Thyroid gland (tissue), 4 donors: Measurements from ENCODE around the gene MEIOB. TPM values are rescaled to one million over a fixed set of nuclear protein-coding genes. Genes with fewer than 3 reads are reported as not detected.

Experiments
- DNase-seq, 2 donors: peaks; one replicate each; pipeline ENCODE4 v3.0.0-alpha.2; 2019
- H3K27ac ChIP-seq, 3 donors: fragments of 200-600 bp; sonication (generic); 1 replicate in 2 of 3; 2 replicates in 1 of 3; pipeline ENCODE4 v1.5.1; 2016 to 2019; ENCODE audit warnings: mild to moderate bottlenecking in 1 of 3, moderate library complexity in 1 of 3
- H3K27me3 ChIP-seq: fragments of 200-600 bp; sonication (generic); one replicate; pipeline ENCODE4 v1.5.1; 2019
- H3K36me3 ChIP-seq, 2 donors: fragments of 200-600 bp; sonication (generic); one replicate each; pipeline ENCODE4 v1.5.1; 2016 to 2019
- H3K4me1 ChIP-seq, 2 donors: fragments of 200-600 bp; sonication (generic); one replicate each; pipeline ENCODE4 v1.5.1; 2017 to 2019
- H3K4me3 ChIP-seq, 3 donors: fragments of 200-600 bp; sonication (generic); replicated peaks in 1 of 3; 1 replicate in 2 of 3; 2 replicates in 1 of 3; pipeline ENCODE4 v1.5.1; 2016; ENCODE audit warnings: mild to moderate bottlenecking in 1 of 3
- H3K9me3 ChIP-seq: fragments of 200-600 bp; sonication (generic); one replicate; pipeline ENCODE4 v1.5.1; 2017
- CTCF ChIP-seq, 6 experiments: fragments of 200-600 bp in 3 of 6; fragments of 450-650 bp in 3 of 6; sonication (generic) in 3 of 6; IDR thresholded peaks; one replicate each; pipeline ENCODE4 v1.5.1; 2016 to 2019; ENCODE audit warnings: antibody characterized with exemption in 6 of 6, mild to moderate bottlenecking in 2 of 6, inconsistent platforms in 1 of 6, moderate library complexity in 1 of 6
- POLR2A ChIP-seq, 2 donors: fragments of 450-650 bp; IDR thresholded peaks; one replicate each; pipeline ENCODE4 v1.6.1; 2017; ENCODE audit warnings: antibody characterized with exemption in 2 of 2, mild to moderate bottlenecking in 2 of 2, moderate library complexity in 1 of 2
- WGBS, 2 donors: methylation state at CpG; one replicate each; pipeline ENCODE4 v1.1.5; 2017; 5-methylcytosine and 5-hydroxymethylcytosine counted together
- intact Hi-C: fragments of 100-400 bp; cut with DNase I; formaldehyde crosslinking; loops from one replicate; pipeline ENCODE4 v1.15.1; 2023
- total RNA-seq, 4 donors: library from RNA; depleted of rRNA; stranded (reverse); fragments of >200 nt; gene quantifications; one replicate each; pipeline ENCODE4 v1.2.3, GENCODE V29; 2016

MEIOB gene
- total RNA-seq, 4 donors from 2014 or later: 0.13 TPM; not detected in 3

GRCh38 chr16:1816396-1817275 lies 55.3 kb downstream of the MEIOB start:
- TF ChIP-seq CTCF (IDR thresholded peaks at IDR 0.05): no peak
- no peak for TF ChIP-seq POLR2A (IDR thresholded peaks at IDR 0.05)
- 93 to 96% methylated on average over 23 to 39 of the region's 40 CpGs for WGBS, 2 donors
- Histone ChIP-seq H3K4me1 (no peaks in the 10 kb centered on the region), H3K36me3 (peaks cover 26 to 50% of the 10 kb centered on the region in 2 donors), H3K9me3 (no peaks in the 10 kb centered on the region), H3K4me3 (no peak overlapping the region), H3K27me3 (no peaks in the 10 kb centered on the region), H3K27ac (no peak overlapping the region)
- DNase-seq: no peak
- intact Hi-C loops: no loop called here

GRCh38 chr16:1815461-1815860 lies 56.5 kb downstream of the MEIOB start:
- Histone ChIP-seq H3K9me3 (no peaks in the 10 kb centered on the region), H3K36me3 (peaks cover 19 to 42% of the 10 kb centered on the region in 2 donors)
- DNase-seq: no peak

GRCh38 chr16:1812732-1813163 lies 59.2 kb downstream of the MEIOB start:
- no peak overlapping the region for H3K4me3 ChIP-seq
- peaks cover 28 to 41% of the 10 kb centered on the region in 2 donors for H3K36me3 ChIP-seq
- intact Hi-C loops: no loop called here
- TF ChIP-seq CTCF (IDR thresholded peaks at IDR 0.05): peak in 3 of 6 experiments; percentile 26 to 35 (median 33)
- no peak for TF ChIP-seq POLR2A (IDR thresholded peaks at IDR 0.05)
- no peak overlapping the region for H3K27ac ChIP-seq
- H3K4me1 ChIP-seq: no peaks in the 10 kb centered on the region
- DNase-seq: peak; percentile 57 to 59
- H3K27me3 ChIP-seq: no peaks in the 10 kb centered on the region
- no peaks in the 10 kb centered on the region for H3K9me3 ChIP-seq
- 33 to 43% methylated on average over 17 of the region's 17 CpGs for WGBS, 2 donors

More at GRCh38 chr16:1815461-1815860, 56.5 kb downstream of the MEIOB start:
- H3K4me1 ChIP-seq: no peaks in the 10 kb centered on the region
- WGBS, 2 donors: 95 to 98% methylated on average over 11 of the region's 11 CpGs
- intact Hi-C loops: no loop called here
- no peak overlapping the region for H3K4me3 ChIP-seq
- H3K27ac ChIP-seq: no peak overlapping the region
- no peaks in the 10 kb centered on the region for H3K27me3 ChIP-seq
- TF ChIP-seq POLR2A (IDR thresholded peaks at IDR 0.05) (no peak), CTCF (IDR thresholded peaks at IDR 0.05) (no peak)

DNA sequence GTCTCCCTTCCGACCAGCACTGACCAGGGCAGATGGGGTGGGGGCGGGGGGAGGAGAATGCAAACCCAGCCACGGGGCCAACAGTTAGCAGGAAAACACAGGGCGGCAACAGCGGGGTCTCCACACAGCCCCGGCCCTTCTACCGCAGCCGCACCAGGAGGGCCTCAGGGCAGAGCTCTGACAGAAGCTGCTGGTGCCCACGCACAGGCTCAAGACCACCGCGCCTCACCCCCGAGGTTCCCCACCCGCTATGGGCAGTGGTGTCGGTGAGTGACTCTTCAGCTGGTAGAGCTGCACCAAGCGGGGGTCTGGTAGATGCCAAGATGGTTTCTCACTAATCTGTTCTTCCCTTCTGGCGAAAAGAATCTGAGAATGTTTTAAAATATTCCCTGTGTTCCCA lies 61.4 kb downstream of the MEIOB start:
- H3K4me3 ChIP-seq: no peak overlapping the region
- H3K36me3 ChIP-seq: peaks cover 16 to 32% of the 10 kb centered on the region in 2 donors
- no peak overlapping the region for H3K27ac ChIP-seq
- no peaks in the 10 kb centered on the region for H3K4me1 ChIP-seq
- intact Hi-C loops: no loop called here
- DNase-seq: no peak
- H3K9me3 ChIP-seq: no peaks in the 10 kb centered on the region
- TF ChIP-seq POLR2A (IDR thresholded peaks at IDR 0.05) (no peak), CTCF (IDR thresholded peaks at IDR 0.05) (no peak)
- H3K27me3 ChIP-seq: no peaks in the 10 kb centered on the region
- WGBS, 2 donors: 90 to 97% methylated on average over 7 to 16 of the region's 16 CpGs

DNA sequence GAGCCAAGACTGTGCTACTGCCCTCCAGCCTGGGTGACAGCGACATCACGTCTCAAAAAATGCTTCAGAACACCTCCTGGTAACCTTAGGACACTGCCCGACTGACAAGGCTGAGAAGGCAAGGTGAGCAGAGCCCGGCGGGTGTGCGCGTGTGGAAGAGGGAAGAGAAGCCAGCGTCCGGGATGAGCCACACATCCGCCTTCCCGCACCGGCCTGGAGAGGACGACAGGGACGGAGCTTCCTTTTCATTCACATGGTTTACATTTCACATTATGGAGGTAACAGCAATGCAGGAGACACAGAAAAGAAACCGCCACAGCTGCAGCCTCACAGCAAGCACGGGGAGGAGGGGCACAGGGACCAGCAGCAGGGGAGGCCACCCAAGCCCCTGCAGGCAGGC lies 61.9 kb downstream of the MEIOB start:
- Histone ChIP-seq H3K27ac (no peak overlapping the region), H3K4me3 (no peak overlapping the region), H3K4me1 (no peaks in the 10 kb centered on the region), H3K36me3 (peaks cover 16 to 29% of the 10 kb centered on the region in 2 donors), H3K27me3 (no peaks in the 10 kb centered on the region), H3K9me3 (no peaks in the 10 kb centered on the region)
- TF ChIP-seq CTCF (IDR thresholded peaks at IDR 0.05): no peak
- TF ChIP-seq POLR2A (IDR thresholded peaks at IDR 0.05): no peak
- intact Hi-C loops: no loop called here
- no peak for DNase-seq
- WGBS, 2 donors: 95% methylated on average over 16 of the region's 16 CpGs
